HL-60 (cell line): ENCODE measurements around the gene IL36B.

Experiments used
- CTCF ChIP-seq: IDR thresholded peaks from one replicate; pipeline ENCODE4 v1.5.1; 2011; ENCODE audit warnings: low read length, control low read depth, inconsistent platforms; ENCODE audit not compliant: insufficient read depth
- POLR2AphosphoS5 ChIP-seq: IDR thresholded peaks from 2 replicates; pipeline ENCODE4 v1.6.1; 2012; ENCODE audit warnings: low read depth

- TF ChIP-seq CTCF (no peak), POLR2AphosphoS5 (no peak)
Measured at GRCh38 chr2:113077921-113078320, 25.3 kb upstream of the IL36B start.
